Activated CD4-positive, alpha-beta T cell treated with anti-CD3 and anti-CD28 coated beads, Interleukin-2, Interleukin-4, amounts not matched to agents 100 ng/mL and 50 ng/mL, durations not matched to agents 16 hours and 8 hours (primary cell): ENCODE measurements around the gene CCDC39.
A peak's percentile ranks its signal among the peaks of the same experiment; 100 is the strongest.
"Not testable (repeated sequence)": the region's sequence is repeated elsewhere in the genome, so short reads cannot be mapped to it uniquely, and the experiment has no call there.

ENCODE experiments used
- DNase-seq: peaks from one replicate; pipeline ENCODE4 v3.0.0-alpha.2; 2020; ENCODE audit warnings: low spot score

Gene CCDC39

GRCh38 chr3:180619723-180620122, 59.6 kb downstream of the CCDC39 start:
- DNase-seq, result no peak

GRCh38 chr3:180618563-180618962, 60.7 kb downstream of the CCDC39 start:
- DNase-seq, result not testable (repeated sequence)

- no peak for DNase-seq
These were observed 62.2 kb downstream of the CCDC39 start for GRCh38 chr3:180617049-180617448.

GRCh38 chr3:180615954-180616353, 63.3 kb downstream of the CCDC39 start:
- DNase-seq, result no peak

GRCh38 chr3:180612364-180612763, 66.9 kb downstream of the CCDC39 start:
- DNase-seq, result no peak

DNA sequence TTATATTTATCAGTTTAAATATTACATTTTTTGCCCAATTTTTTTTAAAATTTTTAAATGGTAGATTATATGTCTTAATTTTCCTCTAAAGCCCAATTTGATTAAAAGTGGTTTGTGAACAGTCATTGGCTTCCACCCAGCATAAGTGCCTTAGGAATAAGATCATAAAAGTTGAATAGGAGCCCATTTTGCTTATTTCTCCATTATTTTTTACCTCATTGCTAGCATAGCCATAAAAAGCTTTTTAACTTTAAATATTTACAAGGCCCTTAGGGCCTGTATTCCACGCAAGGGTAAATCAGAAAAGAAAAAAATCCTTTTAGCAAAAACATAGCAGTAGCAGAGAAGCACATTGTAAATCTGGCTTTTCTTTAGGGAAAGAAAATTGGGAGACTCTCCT, 68.3 kb downstream of the CCDC39 start:
- DNase-seq, result no peak

DNA sequence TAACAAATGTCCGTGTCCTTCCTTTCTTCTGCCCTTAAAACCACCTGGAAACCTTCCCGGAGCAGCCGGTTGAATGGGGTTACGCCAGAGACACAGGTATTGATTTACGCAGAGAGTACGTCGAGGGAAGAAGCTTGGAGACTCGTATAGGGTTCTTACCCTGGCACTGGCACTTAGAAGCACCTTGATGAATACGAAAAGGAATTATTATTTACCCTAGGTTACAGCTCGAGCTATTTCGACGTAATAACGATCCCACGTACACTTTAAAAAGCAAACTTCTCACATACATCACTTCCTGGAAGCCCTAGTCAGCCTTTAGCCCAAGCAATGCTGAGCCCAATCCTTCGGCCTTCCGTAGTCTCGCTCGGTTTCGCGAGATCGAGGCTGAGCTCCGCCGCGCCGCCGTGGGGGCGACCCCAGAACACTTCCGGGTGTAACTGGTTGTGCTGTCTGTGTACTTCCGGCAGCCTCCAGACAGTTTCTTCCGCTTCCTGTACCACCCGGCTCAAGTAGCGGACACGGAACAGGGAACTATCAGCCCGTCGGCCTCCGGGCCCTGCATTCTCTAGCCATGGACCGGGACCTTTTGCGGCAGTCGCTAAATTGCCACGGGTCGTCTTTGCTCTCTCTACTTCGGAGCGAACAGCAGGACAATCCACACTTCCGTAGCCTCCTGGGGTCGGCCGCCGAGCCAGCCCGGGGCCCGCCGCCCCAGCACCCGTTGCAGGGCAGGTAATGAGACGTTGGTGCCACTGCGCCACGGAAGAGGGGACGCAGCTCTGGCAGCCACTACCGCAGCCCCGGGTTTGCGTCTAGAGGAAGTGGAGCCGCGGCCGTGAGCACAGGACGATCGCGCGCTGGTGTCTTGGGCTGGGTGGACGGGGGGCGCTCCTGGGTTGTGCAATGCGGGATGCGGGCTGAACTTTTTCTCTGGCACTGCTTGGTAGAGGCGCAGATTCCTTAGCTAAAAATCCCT, 77.3 kb downstream of the CCDC39 start, which contains the start of gene TTC14:
TSS of gene TTC14 (plus strand) at position 476 of the 979 bp plus-strand sequence. CDS start at position 575, 99 bp downstream.
- DNase-seq, result peak; percentile 96

GRCh38 chr3:180600473-180600872, 78.8 kb downstream of the CCDC39 start:
- no peak for DNase-seq

DNA sequence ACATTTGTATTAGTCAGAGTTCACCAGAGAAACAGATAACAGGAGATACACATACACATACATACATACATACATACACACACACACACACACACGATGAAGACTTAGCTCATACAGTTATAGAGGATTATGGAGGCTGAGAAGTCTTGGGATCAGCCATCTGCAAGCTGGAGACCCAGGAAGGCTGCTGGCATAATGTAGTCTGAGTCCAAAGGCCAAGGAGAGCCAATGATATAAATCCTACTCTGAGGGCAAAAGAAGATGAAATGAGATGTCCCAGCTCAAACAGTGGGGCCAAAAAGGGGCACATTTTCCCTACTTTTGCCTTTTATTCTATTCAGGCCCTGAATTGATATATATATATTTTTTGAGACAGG, 83.7 kb downstream of the CCDC39 start:
- no peak for DNase-seq

- DNase-seq, result no peak
These were observed 84.4 kb downstream of the CCDC39 start for GRCh38 chr3:180594631-180595558.

DNA sequence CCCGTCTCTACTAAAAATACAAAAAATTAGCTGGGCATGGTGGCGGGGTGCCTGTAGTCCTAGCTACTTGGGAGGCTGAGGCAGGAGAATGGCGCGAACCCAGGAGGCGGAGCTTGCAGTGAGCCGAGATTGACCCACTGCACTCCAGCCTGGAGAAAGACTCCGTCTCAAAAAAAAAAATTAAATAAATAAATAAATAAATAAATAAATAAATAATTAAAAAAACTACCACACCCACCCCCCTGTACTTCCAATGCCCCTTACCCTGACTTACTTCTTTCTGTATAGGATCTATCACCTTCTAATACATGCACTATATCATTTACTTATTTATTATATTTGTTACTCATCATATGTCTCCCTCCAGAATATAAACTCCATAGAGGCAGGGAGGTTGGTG, 85.7 kb downstream of the CCDC39 start:
- not testable (repeated sequence) for DNase-seq

- no peak for DNase-seq
These were observed 88.9 kb downstream of the CCDC39 start for GRCh38 chr3:180590396-180590795.

DNA sequence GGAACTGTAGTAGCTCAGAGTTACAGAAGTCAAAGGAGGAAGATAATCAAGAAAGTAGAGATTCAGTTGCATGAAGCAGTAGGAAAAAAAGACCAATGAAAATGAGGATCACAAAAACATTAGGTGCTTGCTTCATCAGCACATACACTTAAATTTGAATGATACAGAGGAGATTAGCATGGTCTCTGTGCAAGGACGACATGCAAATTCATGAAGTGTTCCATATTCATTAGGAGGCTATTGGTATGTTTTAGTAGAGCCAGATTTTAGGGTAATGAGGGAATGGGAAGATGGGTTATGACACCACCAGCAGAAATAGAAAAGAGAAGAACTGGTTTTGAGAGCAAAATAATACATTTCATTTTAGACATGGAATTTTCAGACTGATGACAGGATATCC, 98.4 kb downstream of the CCDC39 start:
- no peak for DNase-seq

DNA sequence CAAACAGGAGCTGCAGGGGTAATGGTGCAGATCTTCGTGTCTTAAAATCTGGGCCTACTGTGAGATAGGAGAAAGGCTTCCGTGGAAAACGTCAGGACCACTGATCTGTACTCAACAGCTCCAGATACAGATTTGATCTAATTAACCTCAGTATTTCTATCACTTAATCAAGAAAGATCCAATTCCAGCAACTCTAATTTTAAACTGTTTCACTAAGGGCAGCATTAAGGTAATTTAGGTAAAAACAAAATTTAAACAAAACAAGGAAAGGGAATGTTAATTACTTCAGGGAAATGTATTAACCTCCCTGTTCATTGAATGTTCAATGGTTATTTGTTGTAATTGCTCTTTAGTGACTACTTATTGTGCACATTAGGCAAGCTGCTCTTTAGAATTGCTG, 103.7 kb downstream of the CCDC39 start:
- no peak for DNase-seq

DNA sequence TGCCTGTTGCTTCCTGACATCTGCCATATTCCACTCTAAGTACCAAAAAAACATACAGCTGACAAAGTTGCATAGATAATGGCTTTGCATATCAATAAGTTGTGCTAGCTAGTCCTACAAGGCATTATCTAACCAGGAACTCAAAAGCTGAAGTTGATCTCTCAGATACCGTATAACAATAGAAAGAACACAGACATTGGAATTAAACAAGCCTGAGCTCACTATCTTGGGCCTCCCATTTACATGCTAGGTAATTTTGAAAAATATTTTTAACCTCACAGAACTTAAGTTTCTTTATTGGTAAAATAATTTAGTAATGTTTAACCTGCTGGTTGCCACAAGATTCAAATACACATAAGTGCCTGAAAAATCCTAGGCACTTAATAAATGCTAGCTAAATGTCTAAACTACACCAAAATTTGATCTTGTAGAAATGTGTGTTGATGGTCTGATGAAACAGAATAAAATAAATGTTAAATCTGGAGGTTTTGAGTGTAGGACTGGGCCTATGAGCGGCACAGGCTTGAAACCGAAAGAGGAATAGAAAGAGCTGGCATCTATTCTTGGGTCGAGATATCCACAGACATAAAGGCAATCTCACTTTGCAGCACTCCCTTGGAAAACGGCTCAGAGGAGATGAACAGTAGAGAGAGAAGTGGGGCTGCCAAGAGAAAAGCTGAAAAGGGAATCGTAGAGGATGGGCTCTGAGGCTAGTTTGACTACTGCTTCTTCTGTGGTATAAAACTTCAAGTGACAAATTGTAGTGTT, 107.3 kb downstream of the CCDC39 start:
- no peak for DNase-seq

GRCh38 chr3:180570238-180570637, 109.1 kb downstream of the CCDC39 start:
- no peak for DNase-seq

- DNase-seq, result no peak
These were observed 114.6 kb downstream of the CCDC39 start for GRCh38 chr3:180564676-180565075.
